SK-N-SH treated with all-trans-retinoic acid at 6 μM for 48 hours (cell line): ENCODE results near the gene GRAMD4.

Experiments
- ATAC-seq: fragments of 200-7000 bp; cut with Tn5 transposase; 3 replicates; pipeline ENCODE4 v1.9.1; 2020; ENCODE audit warnings: mild to moderate bottlenecking, moderate library complexity
- BACH2 ChIP-seq: fragments of 250-450 bp; sonication (Bioruptor Pico); IDR thresholded peaks from 2 replicates; pipeline ENCODE4 v1.9.0; 2021; ENCODE audit warnings: mild to moderate bottlenecking, borderline replicate concordance
- CREB5 ChIP-seq: fragments of 250-450 bp; sonication (Bioruptor Pico); IDR thresholded peaks from 2 replicates; pipeline ENCODE4 v1.5.1; 2020; ENCODE audit warnings: low read depth, mild to moderate bottlenecking, moderate library complexity
- CSDC2 ChIP-seq: fragments of 250-450 bp; sonication (Bioruptor Pico); IDR thresholded peaks from 2 replicates; pipeline ENCODE4 v1.5.0; 2020; ENCODE audit warnings: mild to moderate bottlenecking, moderate library complexity
- CSRNP3 ChIP-seq: fragments of 250-450 bp; sonication (Bioruptor Pico); IDR thresholded peaks from 2 replicates; pipeline ENCODE4 v1.5.1; 2021; ENCODE audit warnings: mild to moderate bottlenecking, moderate library complexity
- ESRRG ChIP-seq: fragments of 250-450 bp; sonication (Bioruptor Pico); IDR thresholded peaks from 2 replicates; pipeline ENCODE4 v1.6.1; 2021; ENCODE audit warnings: mild to moderate bottlenecking
- GLIS3 ChIP-seq: fragments of 250-450 bp; sonication (Bioruptor Pico); IDR thresholded peaks from 2 replicates; pipeline ENCODE4 v1.5.0; 2020; ENCODE audit warnings: mild to moderate bottlenecking, moderate library complexity
- ISL1 ChIP-seq: fragments of 250-450 bp; sonication (Bioruptor Pico); IDR thresholded peaks from 2 replicates; pipeline ENCODE4 v2.1.2; 2022; ENCODE audit warnings: mild to moderate bottlenecking, moderate library complexity
- OSR1 ChIP-seq: fragments of 250-450 bp; sonication (Bioruptor Pico); IDR thresholded peaks from 2 replicates; pipeline ENCODE4 v1.8.0; 2022; ENCODE audit warnings: moderate library complexity, mild to moderate bottlenecking, inconsistent platforms
- PATZ1 ChIP-seq: fragments of 250-450 bp; sonication (Bioruptor Pico); IDR thresholded peaks from 2 replicates; pipeline ENCODE4 v1.8.0; 2020; ENCODE audit warnings: mild to moderate bottlenecking, moderate library complexity, borderline replicate concordance
- POU6F1 ChIP-seq: fragments of 250-450 bp; sonication (Bioruptor Pico); IDR thresholded peaks from 2 replicates; pipeline ENCODE4 v1.8.0; 2021; ENCODE audit warnings: low read depth, mild to moderate bottlenecking, moderate library complexity, borderline replicate concordance
- PPARA ChIP-seq: fragments of 250-450 bp; sonication (Bioruptor Pico); IDR thresholded peaks from 2 replicates; pipeline ENCODE4 v1.5.0; 2020; ENCODE audit warnings: mild to moderate bottlenecking, borderline replicate concordance
- RARB ChIP-seq: fragments of 250-450 bp; sonication (Bioruptor Pico); IDR thresholded peaks from 2 replicates; pipeline ENCODE4 v1.8.0; 2021; ENCODE audit warnings: mild to moderate bottlenecking, moderate library complexity
- SNAI2 ChIP-seq: fragments of 250-450 bp; sonication (Bioruptor Pico); IDR thresholded peaks from 2 replicates; pipeline ENCODE4 v1.5.0; 2020; ENCODE audit warnings: mild to moderate bottlenecking, moderate library complexity
- TCF4 ChIP-seq: fragments of 250-450 bp; sonication (Bioruptor Pico); IDR thresholded peaks from 2 replicates; pipeline ENCODE4 v1.8.0; 2021; ENCODE audit warnings: mild to moderate bottlenecking, moderate library complexity, borderline replicate concordance
- TOX ChIP-seq: fragments of 250-450 bp; sonication (Bioruptor Pico); IDR thresholded peaks from 2 replicates; pipeline ENCODE4 v1.8.0; 2021; ENCODE audit warnings: mild to moderate bottlenecking, moderate library complexity, borderline replicate concordance
- TSHZ2 ChIP-seq: fragments of 250-450 bp; sonication (Bioruptor Pico); IDR thresholded peaks from 2 replicates; pipeline ENCODE4 v1.5.0; 2020; ENCODE audit warnings: mild to moderate bottlenecking, moderate library complexity
- ZC3H10 ChIP-seq: fragments of 250-450 bp; sonication (Bioruptor Pico); IDR thresholded peaks from 2 replicates; pipeline ENCODE4 v1.5.1; 2021; ENCODE audit warnings: mild to moderate bottlenecking, moderate library complexity
- ZFP3 ChIP-seq: fragments of 250-450 bp; sonication (Bioruptor Pico); IDR thresholded peaks from 2 replicates; pipeline ENCODE4 v1.5.0; 2020; ENCODE audit warnings: mild to moderate bottlenecking, moderate library complexity
- ZFP30 ChIP-seq: fragments of 450-650 bp; formaldehyde crosslinking; IDR thresholded peaks from 2 replicates; pipeline ENCODE4 v1.5.0; 2022; ENCODE audit warnings: mild to moderate bottlenecking, moderate library complexity
- ZNF565 ChIP-seq: fragments of 450-650 bp; formaldehyde crosslinking; conservative IDR thresholded peaks from 2 replicates; pipeline ENCODE4 v1.5.0; 2020; ENCODE audit warnings: low read depth, mild to moderate bottlenecking, moderate library complexity
- ZNF70 ChIP-seq: fragments of 450-650 bp; formaldehyde crosslinking; IDR thresholded peaks from 2 replicates; pipeline ENCODE4 v1.5.0; 2020; ENCODE audit warnings: mild to moderate bottlenecking, moderate library complexity
- ZNF8 ChIP-seq: fragments of 450-650 bp; formaldehyde crosslinking; IDR thresholded peaks from 2 replicates; pipeline ENCODE4 v1.5.0; 2020; ENCODE audit warnings: mild to moderate bottlenecking, moderate library complexity

The GRAMD4 gene

GRCh38 chr22:46628756-46629155 lies 8.6 kb downstream of the GRAMD4 start:
- TF ChIP-seq SNAI2 (CRISPR knock-in tag): no peak

GRCh38 chr22:46629291-46629690 lies 9.1 kb downstream of the GRAMD4 start:
- no peak for ATAC-seq
- TF ChIP-seq ZNF8 (CRISPR knock-in tag) (no peak), GLIS3 (CRISPR knock-in tag) (no peak), ZNF70 (CRISPR knock-in tag) (no peak), POU6F1 (CRISPR knock-in tag) (no peak), TCF4 (no peak), CSDC2 (CRISPR knock-in tag) (no peak), ZFP3 (CRISPR knock-in tag) (no peak), TOX (CRISPR knock-in tag) (no peak), BACH2 (no peak), OSR1 (CRISPR knock-in tag) (no peak), CREB5 (CRISPR knock-in tag) (no peak), ESRRG (CRISPR knock-in tag) (no peak), PPARA (no peak), ZNF565 (CRISPR knock-in tag) (no peak), ZC3H10 (no peak), SNAI2 (CRISPR knock-in tag) (no peak)

More at GRCh38 chr22:46628756-46629155, 8.6 kb downstream of the GRAMD4 start:
- no peak for ATAC-seq

- TF ChIP-seq ISL1 (no peak), ZNF8 (CRISPR knock-in tag) (no peak), ZFP30 (CRISPR knock-in tag) (no peak), ZFP3 (CRISPR knock-in tag) (no peak), OSR1 (CRISPR knock-in tag) (no peak), TSHZ2 (CRISPR knock-in tag) (no peak), ZNF70 (CRISPR knock-in tag) (no peak), BACH2 (no peak), CSDC2 (CRISPR knock-in tag) (no peak), POU6F1 (CRISPR knock-in tag) (no peak), PATZ1 (CRISPR knock-in tag) (no peak), RARB (no peak), TCF4 (no peak), CSRNP3 (CRISPR knock-in tag) (no peak), ESRRG (CRISPR knock-in tag) (no peak)
- TF ChIP-seq, all 23 proteins: peak for 0
Observed at GRCh38 chr22:46631113-46631512, 10.9 kb downstream of the GRAMD4 start.

More at GRCh38 chr22:46631113-46631512, 10.9 kb downstream of the GRAMD4 start:
- no peak for ATAC-seq
